Raji (cell line): ENCODE measurements around the gene ZSWIM6.

Source experiments
- POLR2A ChIP-seq: IDR thresholded peaks from 2 replicates; pipeline ENCODE4 v1.6.1; 2011; ENCODE audit warnings: low read depth, low read length, control low read depth; ENCODE audit not compliant: insufficient read depth

ZSWIM6 gene

DNA sequence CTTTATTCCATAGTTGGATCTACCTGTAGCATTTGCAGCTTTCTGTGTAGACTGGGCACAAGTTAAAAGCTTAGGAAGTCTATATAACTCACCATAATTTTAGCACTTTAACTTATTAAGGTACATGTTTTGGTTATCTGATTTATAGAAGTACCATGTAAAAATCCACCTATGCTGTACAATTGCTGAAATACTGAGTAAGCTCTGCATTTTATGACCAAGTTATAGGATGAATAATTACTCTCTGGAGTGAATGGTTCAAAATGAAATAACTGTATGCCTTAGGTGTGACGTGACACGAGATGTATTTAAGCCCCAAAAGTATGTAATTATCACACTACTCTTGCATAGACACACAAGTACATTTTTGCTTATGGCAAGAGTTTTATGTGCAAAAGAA lies 22.1 kb downstream of the ZSWIM6 start:
- no peak for TF ChIP-seq POLR2A

DNA sequence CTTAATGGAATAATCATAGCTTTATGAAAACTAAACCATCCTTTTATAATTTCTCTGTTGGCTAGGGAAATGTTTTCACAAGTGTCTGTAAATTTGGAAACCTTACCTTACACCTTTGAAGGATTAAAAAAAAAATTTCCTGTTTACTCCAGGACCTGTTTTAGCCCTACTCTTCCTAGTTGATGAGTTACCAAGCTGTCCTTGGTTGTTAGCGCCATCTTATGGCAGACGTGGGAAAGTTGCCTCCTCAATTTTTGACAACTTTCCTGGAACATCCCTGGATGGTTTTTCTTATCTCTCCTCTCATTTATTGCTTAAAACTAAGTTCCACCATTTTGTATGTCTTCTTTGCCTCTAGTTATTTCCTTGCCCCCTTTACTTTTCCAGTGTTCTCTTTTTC lies 25.7 kb downstream of the ZSWIM6 start:
- no peak for TF ChIP-seq POLR2A

DNA sequence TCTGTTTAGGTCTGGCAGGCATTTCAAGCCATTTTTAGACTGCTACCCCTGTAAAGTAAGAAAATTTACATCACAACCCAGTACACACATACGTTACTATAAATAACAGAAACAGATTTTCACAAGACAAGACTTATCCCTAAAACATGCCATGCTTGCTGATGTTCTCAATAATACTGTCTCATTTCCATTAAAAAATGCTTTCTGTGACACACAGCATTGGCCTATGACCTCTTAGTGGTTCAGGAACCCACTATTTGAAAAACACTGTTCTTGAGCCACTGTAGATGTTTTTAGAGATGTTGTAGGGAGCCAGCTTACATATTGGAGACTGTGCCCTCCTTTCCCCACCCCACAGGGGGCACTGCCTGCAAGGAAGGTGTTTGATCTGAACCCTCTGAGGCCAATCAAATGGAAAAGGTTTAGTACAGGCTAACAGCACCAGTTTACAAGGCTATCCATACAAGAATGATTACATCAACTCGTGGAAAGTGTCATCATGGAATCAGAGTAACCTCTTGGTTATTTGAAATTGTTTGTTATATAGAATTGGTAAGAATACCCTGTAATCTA lies 30.8 kb downstream of the ZSWIM6 start:
- no peak for TF ChIP-seq POLR2A

DNA sequence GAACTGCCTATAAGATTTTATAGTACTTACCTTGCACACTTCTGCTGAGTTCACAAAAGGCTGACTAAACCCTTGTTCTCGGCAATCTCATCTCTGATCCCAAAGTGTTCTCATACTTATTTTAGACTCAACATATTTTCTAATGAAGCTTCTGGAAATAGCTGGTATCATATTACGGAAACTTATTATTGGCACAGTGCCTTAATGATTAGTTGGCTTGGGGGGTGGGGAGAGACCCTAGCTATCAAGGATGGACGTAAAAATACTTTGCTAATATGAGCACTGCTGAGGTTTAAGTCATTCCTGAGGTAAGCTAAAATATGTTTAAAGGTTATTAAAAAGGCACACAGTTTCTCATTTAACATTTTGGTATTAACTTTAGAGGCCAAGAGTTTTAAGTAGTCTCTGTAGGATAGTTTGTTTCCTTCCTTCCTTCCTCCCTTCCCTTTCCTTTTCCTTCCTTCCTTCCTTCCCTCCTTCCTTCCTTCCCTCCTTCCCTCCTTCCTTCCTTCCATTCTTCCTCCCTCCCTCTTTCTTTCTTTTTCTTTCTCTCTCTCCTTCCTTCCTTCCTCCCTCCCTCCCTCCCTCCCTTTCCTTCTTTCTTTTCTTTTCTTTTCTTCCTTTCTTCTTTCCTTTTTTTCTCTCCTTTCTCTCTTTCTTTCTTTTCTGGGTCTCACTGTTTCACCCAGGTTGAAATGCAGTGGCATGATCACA lies 31.5 kb downstream of the ZSWIM6 start:
- TF ChIP-seq POLR2A = no peak

DNA sequence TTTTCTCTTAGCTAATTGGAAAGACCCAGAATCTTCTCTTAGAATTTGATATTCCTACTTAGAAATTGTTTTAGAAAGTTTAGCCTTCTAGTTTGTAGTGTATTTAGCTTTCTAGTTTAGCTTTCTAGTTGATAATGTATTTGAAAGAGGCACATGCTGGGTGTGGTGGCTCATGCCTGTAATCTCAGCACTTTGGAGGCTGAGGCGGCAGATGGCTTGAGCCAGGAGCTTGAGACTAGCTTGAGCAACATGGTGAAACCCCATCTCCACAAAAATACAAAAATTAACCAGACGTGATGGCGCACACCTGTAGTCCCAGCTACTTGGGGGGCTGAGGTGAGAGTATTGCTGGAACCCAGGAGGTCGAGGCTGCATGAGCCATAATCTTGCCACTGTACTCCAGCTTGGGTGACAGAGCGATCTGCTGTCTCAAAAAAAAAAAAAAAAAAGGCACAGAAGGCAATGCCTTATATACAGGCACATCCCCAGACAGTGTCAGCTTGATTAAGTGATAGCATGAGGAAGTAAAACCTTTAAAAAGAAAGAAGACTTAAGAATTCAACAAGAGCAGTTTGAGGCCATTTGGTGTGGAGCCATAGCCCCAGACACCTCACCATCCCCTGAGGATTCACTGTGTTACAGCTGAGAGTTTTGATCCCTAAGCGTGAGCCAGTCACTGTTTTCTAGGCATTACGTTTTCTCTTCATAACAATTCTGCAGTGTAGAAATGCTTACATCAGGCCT lies 34.6 kb downstream of the ZSWIM6 start:
- TF ChIP-seq POLR2A = no peak

DNA sequence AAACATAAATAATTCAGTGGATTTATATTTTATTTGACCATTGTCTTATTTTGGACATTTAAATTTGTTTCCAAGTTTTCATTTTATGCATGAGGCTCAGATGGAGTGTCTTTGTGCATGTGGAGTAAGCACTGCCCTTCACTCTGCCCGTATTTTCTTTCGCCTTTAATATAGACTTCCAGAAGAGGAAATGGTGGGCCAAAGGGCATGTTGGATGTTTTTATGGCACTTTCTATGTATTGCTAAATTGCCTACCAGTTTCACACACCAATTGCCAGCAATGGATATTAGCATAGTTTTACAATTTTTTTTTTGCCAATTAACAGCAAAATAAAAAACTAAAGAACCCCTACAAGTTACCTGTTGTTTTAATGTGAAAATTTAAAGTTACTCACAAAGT lies 38.4 kb downstream of the ZSWIM6 start:
- TF ChIP-seq POLR2A = no peak

DNA sequence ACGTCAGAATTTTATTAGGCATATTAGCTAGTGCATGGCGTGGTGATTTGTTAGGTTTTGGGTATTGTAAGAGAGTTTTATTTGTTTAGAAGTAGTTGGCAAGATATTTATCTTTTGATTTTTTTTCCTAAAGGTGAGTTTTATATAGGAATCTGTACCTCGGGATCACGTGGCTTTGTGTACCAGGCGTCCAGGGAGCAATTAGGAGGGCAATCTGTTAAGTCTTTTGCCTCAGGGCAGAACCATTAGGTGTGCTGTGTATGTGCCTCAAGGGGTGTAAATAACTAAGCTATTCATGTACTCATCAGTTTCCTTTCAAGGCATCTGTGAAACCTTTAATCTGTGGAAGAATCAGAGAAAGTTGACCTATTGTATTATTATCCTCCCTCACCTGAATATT lies 39.4 kb downstream of the ZSWIM6 start:
- TF ChIP-seq POLR2A = no peak

DNA sequence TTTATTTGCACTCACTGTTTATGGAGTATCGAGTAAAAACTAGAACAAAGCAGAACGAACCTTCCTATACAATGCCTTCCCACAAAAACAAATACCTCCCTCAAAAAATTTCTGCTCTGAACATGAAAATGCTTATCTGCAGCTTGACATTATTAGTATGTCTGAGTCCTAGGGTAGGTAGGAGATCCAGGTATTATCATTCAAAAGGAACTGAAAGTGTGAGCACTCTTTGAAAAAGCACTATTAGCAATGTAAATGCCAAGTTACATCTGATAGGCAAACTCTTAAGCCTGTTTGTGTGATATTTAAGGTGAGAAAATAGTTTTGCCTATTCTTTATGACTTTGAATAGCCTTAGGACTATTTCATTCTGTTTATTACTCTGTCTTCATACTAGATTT lies 47.6 kb downstream of the ZSWIM6 start:
- no peak for TF ChIP-seq POLR2A

DNA sequence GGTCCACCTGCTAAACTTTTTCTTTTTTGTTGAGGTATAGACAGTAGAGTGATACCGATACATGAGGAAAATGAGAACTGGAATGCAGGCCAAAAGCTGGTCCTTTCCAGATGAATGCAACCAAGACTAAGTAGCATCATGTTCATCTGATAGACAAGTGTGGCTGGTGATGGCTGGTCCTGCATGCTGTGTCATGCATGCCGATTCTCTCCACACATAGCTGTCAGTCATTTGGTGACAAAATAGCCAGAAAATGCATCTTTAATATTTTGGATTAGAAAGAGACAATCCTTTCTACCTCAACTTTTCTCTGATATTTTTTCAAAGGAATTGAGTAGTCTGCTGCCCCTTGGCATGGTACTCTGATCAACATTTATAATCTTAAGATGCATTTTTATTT lies 49.9 kb downstream of the ZSWIM6 start:
- TF ChIP-seq POLR2A = no peak

DNA sequence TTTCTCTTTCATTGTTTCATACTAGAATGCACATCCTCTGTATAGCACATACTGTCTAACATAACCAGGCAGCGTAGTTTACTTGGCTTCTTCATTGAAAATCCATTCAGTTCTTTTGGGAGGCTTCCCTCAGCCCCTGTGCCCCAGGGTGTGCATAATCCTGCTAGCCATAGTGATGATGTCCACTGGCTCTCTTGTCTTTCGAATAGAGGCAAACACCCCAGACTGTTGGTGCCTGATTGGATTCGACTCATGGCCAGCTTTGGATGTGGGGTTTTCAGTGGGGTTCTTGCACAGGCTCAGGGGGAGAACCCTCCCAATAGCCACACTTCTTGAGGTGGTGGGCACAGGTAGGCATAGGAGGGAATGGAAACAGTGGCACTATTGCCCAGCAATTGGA lies 53.6 kb downstream of the ZSWIM6 start:
- no peak for TF ChIP-seq POLR2A

DNA sequence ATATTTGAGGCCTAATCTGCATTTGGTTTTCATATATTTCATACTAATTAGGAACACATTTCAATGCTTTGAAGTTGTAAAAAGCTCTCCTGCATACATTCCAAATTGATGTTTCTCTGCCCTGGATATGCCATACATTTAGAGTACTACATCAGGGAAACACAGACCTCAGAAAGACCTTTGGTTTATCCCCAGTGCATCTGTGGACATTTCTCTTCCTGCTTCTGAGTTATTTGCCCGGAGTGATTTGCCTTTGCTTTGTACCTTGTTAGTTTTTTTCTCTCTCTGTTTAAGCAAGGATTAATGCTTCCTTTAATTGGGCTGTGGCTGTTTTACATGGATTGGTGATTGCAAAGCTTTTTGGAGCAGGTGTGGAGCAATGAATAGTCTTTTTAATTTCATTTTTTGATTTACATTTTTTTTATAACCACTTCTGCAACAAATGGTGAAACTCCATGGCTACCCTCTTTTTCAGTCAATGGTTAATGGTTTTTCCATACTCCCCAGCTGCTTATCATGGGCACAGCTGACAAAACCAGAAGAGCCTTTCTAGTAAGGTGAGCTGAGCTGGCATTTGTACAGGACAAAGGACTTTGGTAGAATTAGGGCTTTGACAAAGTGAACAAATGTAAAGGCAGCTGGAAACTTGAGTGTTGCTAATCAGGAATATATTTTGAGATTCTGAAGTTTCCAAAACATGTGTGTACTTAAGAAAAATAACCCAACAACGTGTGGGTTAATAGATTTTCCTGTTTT lies 54.2 kb downstream of the ZSWIM6 start:
- no peak for TF ChIP-seq POLR2A

DNA sequence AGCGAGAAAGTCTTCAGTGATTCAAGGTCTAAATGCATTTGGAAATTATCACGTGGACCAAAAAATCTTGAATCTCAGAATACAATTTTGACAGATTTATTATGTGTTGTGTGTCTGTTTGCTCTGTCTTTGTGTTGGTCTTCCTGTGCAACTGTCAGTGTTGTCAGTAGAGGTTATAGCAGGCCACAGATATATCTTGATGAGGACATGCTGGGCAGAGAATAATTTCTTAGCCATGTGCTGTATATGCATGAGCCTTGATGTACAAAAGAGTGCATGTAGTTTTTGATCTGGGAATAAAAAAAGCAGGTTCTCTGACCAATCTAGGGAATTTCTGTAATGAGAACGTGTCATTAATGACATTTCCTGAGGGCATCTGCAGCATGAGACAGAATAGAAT lies 57.6 kb downstream of the ZSWIM6 start:
- TF ChIP-seq POLR2A = no peak

DNA sequence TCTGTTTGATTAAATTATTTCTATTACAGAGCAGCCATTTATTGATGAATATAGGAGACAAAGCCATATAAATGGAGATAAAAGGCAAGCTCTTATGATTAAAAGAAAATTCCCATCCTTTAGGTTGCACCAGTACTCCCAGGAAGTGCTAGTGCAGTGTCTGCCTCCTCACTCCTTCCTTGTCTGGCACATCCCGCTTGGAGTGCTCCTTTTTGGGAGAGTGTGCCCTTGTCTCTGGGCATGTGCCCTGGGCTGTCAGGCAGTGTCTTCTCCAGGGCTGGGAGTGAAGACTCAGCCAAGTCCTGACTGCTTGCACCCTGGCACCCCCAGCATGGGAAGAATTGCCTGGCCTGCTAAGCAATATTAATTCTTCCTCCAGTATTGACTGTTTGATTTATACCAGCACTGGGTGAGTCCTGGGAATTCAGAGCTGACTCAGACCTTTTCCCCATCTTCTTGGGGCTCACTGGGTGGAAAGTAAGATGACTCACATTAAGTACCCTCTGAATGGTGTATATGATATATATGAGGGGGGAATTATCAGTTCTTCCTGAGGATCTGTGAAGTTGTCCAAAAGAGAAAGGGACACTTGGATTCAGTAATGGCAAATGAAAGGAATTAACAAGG lies 62.1 kb downstream of the ZSWIM6 start:
- TF ChIP-seq POLR2A = no peak

DNA sequence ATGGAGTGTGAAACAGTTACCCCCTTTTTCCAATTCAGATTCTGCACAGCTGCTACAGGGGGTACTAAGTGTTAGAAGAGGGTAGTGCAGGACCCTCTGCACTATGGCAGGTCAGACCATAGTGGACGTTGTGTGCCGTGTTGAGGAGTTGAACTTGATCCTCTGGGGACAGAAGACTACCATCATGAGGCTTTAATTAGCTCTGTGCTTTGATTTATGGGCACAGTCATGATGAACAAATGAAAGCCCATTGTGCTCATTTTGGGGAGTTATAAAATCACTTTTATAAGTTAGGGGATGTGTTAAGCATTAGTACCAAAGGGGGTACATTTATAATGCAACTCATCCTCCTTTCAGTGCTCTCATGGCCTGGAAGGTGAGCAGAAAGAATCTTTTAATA lies 62.7 kb downstream of the ZSWIM6 start:
- no peak for TF ChIP-seq POLR2A

DNA sequence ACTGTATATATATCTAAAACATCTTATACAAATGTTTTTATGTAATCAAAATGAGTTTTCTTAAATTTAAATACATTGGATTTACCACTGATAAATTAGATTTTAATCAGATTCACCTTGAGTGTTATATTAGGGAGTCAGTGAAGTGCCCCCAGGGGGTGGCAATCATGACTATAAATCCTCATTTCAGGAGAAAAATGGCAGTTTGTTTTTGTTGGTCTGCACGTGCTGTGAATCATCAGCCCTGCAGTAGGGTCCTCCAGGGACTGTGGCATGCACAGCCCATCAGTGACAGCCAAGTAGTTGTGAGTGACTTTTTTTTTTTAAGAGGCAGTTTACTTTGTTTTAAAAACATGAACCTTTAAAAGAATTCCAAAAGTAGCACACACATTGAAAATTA lies 65.2 kb downstream of the ZSWIM6 start:
- no peak for TF ChIP-seq POLR2A

DNA sequence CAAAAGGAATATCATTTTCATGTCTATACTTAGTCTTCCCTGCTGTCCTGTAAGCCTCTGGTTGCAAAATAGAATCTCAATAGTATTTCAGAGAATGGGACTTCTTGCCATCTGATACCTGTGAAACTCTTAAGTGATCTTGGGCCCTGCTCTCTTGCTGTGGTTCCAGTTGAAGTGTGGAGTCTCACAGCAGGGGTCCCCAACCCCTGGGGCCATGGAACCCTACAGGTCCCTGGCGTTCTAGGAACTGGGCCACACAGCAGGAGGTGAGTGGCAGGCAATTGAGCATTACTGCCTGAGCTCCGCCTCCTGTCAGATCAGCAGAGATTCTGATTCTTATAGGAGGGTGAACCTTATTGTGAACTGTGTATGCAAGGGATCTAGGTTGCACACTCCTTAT lies 65.9 kb downstream of the ZSWIM6 start:
- no peak for TF ChIP-seq POLR2A

DNA sequence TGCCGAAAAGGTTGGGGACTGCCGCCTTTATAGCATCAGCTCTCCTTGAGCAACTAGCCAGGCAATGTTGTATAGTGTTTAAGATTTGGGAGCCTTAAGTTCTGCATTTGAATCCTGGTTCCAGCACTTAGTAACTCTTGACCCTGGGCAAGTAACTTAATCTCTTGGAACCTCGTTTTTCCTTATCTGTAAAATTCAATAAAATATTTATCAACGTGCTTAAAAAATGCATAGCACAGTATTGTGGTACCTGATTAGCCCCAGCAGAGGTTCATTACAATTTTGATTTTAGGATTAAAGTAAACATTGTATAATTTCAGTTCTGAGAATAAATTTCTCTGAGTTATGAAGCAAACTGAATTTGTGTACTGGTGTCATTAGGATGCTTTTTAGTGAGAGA lies 66.4 kb downstream of the ZSWIM6 start:
- TF ChIP-seq POLR2A = no peak
